ENCODE results near the gene ZFP36L2.

ZFP36L2 gene

DNA sequence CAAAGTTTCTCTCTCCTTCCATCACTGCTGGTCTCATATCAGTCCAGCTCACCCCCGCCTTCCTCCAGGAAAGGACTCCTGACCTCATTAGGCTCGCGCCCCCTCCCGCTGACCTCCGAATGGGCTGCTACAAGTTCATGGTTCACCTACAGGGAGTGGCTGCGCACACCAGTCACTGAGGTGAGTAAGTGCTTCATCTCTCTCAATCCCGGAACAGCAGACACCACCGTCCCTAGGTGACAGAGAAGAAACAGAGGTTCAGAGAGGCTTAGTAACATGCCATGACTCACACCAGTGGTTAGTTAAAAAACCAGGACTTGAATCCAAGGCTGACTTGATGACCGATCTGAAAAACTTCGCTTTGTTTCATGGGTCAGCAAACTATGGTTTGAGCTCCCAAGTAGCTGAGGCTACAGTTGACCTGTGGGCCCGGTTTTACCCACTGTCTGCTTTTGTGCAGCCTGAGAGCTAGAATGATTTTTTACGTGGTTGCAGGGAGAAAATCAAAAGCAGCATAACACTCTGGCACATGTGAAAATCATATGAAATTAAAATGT is 42.0 kb downstream of the ZFP36L2 start:
- H3K9me3 ChIP-seq = no peaks in the 10 kb centered on the region
- no peak for DNase-seq
- H3K27me3 ChIP-seq = no peaks in the 10 kb centered on the region
- TF ChIP-seq, protein P1, sequence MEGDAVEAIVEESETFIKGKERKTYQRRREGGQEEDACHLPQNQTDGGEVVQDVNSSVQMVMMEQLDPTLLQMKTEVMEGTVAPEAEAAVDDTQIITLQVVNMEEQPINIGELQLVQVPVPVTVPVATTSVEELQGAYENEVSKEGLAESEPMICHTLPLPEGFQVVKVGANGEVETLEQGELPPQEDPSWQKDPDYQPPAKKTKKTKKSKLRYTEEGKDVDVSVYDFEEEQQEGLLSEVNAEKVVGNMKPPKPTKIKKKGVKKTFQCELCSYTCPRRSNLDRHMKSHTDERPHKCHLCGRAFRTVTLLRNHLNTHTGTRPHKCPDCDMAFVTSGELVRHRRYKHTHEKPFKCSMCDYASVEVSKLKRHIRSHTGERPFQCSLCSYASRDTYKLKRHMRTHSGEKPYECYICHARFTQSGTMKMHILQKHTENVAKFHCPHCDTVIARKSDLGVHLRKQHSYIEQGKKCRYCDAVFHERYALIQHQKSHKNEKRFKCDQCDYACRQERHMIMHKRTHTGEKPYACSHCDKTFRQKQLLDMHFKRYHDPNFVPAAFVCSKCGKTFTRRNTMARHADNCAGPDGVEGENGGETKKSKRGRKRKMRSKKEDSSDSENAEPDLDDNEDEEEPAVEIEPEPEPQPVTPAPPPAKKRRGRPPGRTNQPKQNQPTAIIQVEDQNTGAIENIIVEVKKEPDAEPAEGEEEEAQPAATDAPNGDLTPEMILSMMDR (IDR thresholded peaks at IDR 0.05; ENCODE audit: low read depth, low read length) = no peak
- H3K36me3 ChIP-seq = no peaks in the 10 kb centered on the region
- H3K4me3 ChIP-seq (ENCODE audit: low read depth, low read length) = no peak overlapping the region
- H3K4me1 ChIP-seq = no peaks in the 10 kb centered on the region

GRCh38 chr2:43183743-43184142 is 42.7 kb downstream of the ZFP36L2 start:
- Histone ChIP-seq H3K27me3 (no peaks in the 10 kb centered on the region), H3K9me3 (no peaks in the 10 kb centered on the region), H3K36me3 (no peaks in the 10 kb centered on the region), H3K4me1 (no peaks in the 10 kb centered on the region), H3K4me3 (ENCODE audit: low read depth, low read length) (no peak overlapping the region)
- DNase-seq = no peak
- TF ChIP-seq, protein P1 (IDR thresholded peaks at IDR 0.05; ENCODE audit: low read depth, low read length) = no peak

GRCh38 chr2:43180897-43181296 is 45.5 kb downstream of the ZFP36L2 start:
- peaks cover 11% of the 10 kb centered on the region for H3K4me1 ChIP-seq

GRCh38 chr2:43179942-43180341 is 46.5 kb downstream of the ZFP36L2 start:
- peaks cover 11% of the 10 kb centered on the region for H3K4me1 ChIP-seq
- peaks cover 7% of the 10 kb centered on the region for H3K9me3 ChIP-seq
- H3K27me3 ChIP-seq = no peaks in the 10 kb centered on the region
- H3K36me3 ChIP-seq = no peaks in the 10 kb centered on the region
- H3K4me3 ChIP-seq (ENCODE audit: low read depth, low read length) = no peak overlapping the region
- no peak for DNase-seq
- TF ChIP-seq, protein P1 (IDR thresholded peaks at IDR 0.05; ENCODE audit: low read depth, low read length) = no peak

More at GRCh38 chr2:43180897-43181296, 45.5 kb downstream of the ZFP36L2 start:
- no peaks in the 10 kb centered on the region for H3K36me3 ChIP-seq
- no peak for DNase-seq
- TF ChIP-seq, protein P1 (IDR thresholded peaks at IDR 0.05; ENCODE audit: low read depth, low read length) = no peak
- H3K4me3 ChIP-seq (ENCODE audit: low read depth, low read length) = no peak overlapping the region
- H3K9me3 ChIP-seq = peaks cover 4% of the 10 kb centered on the region; the same call in 1 of the 2 replicates
- H3K27me3 ChIP-seq = no peaks in the 10 kb centered on the region

DNA sequence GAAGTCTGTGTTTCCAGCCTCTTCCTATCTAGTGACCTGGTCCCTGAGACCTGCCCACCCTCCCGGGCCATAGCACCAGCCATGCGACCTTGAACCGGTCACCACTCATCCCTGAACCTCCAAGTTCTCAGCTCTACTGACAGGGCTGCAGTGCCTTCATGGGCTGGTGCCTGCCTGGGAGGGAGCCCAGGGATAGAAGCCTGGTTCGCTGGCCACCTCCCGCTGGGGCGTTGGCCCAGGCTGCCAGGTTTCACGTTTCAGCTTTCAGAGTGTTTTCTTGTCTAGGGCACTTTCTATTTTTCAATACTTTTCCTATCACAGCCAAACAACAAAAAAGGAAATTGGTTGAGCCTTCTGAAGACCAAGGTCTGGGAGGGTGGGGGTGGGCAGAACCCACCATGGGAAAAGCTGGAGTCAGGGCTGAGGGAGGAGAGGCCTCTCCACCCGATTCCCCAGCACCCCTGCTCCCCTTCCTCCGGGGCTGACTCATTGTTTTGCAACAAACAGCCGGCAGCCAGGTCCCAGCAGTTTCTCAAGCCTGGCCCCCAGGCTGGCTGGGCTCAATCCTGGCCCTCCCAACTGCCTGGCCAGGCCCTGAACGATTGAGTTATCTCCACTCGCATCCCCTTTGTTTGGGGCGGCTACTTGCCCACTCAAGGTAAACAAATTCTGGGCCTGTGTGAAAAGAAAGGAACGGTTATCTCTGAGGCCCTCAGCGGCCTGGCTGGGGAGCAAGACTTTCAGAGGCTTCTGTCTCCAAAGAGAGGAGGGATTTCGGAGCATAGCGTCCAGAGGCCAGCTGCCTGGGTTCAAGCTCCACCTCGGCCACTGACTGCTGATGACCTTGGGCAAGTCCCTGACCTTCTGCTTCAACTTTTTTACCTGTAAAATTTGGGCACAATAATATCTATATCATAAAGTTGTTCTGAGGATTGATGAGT is 47.5 kb downstream of the ZFP36L2 start:
- Histone ChIP-seq H3K27me3 (no peaks in the 10 kb centered on the region), H3K9me3 (peaks cover 14% of the 10 kb centered on the region), H3K4me3 (ENCODE audit: low read depth, low read length) (no peak overlapping the region), H3K4me1 (peaks cover 11% of the 10 kb centered on the region), H3K36me3 (no peaks in the 10 kb centered on the region)
- no peak for DNase-seq
- TF ChIP-seq, protein P1 (IDR thresholded peaks at IDR 0.05; ENCODE audit: low read depth, low read length) = no peak
